ENCODE data around the gene ERICH6B.

ERICH6B gene

GRCh38 chr13:45598597-45598996 is 16.9 kb downstream of the ERICH6B start:
- DNase-seq, result no peak

- DNase-seq, result no peak
Measured at GRCh38 chr13:45596800-45597475, 18.6 kb downstream of the ERICH6B start.

GRCh38 chr13:45595965-45596364 is 19.6 kb downstream of the ERICH6B start:
- no peak for DNase-seq

DNA sequence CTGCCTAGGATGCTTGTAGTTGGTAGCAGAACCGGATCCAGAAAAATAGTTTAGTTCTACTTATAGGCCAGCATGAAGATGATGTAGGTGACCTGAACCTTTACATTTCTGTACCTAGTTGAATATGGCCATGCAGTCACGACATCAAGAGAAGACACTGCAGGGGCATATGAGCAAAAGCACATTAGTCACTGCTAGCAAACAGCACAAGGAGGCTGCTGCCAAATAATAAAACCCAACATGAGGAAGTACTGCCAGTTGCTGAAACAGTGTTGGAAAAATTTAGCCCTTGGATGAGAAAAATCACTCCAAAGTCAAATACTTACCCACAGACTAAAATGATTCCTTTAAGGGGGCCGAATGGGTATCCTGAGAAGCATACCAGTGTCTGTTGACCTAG is 20.8 kb downstream of the ERICH6B start:
- no peak for DNase-seq

GRCh38 chr13:45594227-45594626 is 21.3 kb downstream of the ERICH6B start:
- no peak for DNase-seq

- DNase-seq, result no peak
Measured at GRCh38 chr13:45592758-45593157, 22.8 kb downstream of the ERICH6B start.

DNA sequence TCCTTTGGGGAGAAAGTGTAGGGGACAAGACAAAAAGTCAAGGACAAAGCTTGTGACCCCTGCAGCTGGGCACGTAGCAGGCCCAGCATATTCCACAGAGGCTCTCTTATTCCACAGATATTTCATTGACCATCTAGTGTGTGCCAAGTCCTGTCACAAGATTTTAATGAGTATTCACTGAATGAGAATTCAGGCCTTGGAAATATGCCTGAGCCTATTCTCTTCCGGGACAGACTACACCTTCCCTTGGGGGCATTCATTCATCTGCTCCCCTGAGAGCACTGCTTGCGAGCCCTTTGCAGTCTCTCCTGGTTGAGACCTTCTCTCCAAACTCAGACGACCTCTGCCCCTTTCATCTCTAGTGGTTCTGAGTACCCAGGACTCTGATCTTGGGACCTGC is 25.5 kb downstream of the ERICH6B start:
- no peak for DNase-seq

DNA sequence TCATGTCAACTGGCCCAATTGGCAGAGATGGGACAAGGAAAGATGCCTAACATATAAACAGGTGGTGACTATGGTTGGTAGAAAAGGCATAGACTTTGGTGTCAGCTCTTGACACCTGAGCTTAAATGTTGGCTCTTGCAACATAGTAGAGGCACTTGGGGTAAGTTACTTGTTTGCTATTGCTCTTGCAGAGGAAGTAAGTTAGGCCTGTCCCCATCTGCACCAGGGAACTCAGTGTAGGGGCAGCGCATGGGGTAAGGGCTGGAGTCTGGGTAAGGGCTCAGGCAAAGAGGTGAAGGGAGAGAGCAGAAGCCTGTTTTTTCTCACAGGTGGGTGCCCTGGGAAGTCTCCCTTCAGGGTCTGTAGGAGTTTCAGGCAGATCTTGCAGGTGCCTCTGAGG is 27.6 kb downstream of the ERICH6B start:
- no peak for DNase-seq

GRCh38 chr13:45584816-45585215 is 30.7 kb downstream of the ERICH6B start:
- no peak for DNase-seq

DNA sequence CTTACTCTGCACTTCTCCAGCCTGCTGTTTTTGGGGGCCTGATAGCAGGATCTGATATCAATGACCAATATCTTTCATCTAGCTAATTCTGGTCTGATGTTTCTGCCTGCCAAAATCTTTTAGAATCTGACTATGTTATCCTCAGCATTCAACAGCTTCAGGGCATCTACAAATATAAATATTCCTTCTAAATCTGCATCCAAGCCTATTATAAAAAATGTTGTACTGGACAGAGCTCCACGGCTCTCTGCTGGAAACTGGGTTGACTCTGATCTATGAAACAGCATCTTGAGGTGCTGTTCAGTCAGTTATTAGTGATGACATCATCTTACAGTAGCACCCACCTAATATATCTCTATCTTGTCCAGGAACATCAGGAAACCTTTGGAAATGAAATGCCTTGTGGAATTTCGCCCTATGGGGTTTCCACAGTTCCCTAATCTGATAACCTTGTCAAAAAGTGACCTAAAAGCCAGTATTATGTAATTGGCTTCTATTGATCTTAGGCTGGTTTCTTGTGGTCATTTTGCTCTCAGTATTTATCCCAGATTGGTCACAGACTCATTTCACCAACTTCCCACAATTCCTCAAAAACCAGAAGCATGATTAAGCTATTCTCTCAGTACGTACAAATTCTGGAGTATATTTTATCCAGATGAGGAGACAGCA is 33.0 kb downstream of the ERICH6B start:
- no peak for DNase-seq

- DNase-seq, result no peak
Measured at GRCh38 chr13:45576466-45576865, 39.1 kb downstream of the ERICH6B start.

DNA sequence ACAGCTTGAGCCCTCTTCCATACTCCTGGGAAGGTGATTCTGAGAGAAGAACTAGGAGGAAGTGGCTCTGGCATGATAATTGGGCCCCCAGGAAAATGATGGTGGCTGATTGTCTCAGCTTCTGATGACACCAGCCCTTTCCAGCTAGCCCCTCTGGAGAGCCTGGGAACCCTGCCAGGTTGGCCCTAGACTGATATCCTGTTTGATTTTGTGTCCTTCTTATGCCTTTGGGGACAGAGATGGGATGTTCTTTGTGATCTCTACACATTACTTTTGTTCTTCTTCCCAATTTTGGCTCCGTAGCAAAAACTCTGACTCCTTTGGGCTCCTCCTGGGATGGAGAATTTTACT is 39.7 kb downstream of the ERICH6B start:
- DNase-seq, result no peak

DNA sequence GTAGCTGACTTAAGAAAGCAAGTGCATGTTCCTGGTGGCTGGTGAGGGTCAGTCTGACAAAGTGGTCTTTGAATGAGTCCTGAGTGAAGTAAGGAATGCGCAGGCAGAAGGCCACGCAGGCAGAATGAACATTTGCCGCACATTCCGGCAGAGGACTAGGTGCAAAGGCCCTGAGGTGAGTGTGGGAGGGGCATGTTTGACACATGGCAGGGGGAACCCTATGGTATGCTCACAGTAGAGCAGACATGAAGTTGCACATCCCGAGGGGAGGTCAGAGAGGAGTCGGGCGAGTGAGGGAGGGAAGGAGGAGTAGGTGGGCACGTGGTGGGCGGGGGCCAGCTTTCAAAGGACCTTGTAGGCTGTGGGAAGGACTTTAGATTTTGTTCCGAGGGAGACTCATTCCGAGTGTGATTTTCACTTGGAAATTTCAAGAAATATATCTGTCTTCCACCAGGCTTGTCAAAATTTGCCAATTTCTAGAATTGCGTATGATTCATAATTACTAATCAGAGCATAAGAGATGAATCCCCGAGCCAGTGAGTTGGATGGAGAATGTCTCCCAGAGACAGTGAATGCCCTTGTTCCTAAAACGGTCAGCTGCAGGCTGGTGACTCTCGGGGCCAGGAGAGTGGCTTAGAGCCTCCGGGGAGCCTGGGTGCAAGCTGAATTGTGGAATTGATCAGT is 40.3 kb downstream of the ERICH6B start:
- DNase-seq, result no peak

GRCh38 chr13:45565331-45565730 is 50.2 kb downstream of the ERICH6B start:
- no peak for DNase-seq

DNA sequence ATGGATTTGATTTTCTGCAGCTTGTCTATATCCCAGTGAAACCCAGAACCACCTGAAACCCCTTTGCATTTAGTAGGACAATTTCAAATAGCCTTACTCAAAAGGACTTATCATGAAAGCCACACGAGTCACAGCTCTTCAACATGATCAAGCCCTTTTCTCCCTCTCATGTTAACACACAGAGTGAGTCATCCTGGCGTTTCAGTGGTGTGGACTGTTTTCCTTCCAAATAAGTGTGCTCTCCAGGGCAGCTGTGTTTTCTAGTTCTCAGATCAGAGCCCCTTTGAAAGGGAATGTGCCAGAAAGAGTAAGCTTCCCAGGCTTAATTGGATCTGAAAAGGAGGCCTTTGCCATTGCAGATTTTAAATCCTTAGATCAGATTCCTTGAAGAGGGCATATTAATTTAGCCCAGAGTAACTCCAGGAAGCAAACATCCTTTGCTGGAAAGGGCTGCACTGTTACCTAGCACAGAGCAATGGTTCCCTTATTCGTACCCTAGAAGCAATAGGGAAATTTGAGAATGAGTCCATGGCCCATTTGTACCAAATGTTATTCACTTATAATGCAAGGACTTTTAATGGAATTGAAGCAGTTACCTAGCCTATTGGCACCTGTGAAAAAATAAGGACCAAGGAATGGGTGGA is 51.3 kb downstream of the ERICH6B start:
- DNase-seq, result no peak

- no peak for DNase-seq
Measured at GRCh38 chr13:45554604-45555109, 60.9 kb downstream of the ERICH6B start.

DNA sequence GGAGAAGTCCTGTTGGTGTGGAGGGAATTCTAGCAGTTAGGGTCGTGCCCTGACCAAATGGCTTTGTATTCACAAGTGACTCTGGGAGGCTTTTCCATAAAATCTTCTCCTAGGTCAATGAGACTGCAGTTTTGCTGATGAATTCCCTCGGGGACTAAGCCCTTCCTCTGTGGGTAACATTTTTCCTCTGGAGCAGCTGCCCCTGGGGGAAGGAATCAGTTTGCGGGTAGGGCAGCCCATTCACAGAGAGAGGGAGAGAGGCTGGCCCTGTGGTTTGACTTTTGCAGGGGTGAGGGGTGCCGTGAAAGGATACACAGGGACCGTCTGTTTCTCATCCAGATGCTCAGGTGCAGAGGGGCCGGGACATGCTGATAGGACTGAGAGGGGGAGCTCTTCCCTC is 67.3 kb downstream of the ERICH6B start:
- DNase-seq, result no peak

- no peak for DNase-seq
Measured at GRCh38 chr13:45546410-45546765, 69.2 kb downstream of the ERICH6B start.

DNA sequence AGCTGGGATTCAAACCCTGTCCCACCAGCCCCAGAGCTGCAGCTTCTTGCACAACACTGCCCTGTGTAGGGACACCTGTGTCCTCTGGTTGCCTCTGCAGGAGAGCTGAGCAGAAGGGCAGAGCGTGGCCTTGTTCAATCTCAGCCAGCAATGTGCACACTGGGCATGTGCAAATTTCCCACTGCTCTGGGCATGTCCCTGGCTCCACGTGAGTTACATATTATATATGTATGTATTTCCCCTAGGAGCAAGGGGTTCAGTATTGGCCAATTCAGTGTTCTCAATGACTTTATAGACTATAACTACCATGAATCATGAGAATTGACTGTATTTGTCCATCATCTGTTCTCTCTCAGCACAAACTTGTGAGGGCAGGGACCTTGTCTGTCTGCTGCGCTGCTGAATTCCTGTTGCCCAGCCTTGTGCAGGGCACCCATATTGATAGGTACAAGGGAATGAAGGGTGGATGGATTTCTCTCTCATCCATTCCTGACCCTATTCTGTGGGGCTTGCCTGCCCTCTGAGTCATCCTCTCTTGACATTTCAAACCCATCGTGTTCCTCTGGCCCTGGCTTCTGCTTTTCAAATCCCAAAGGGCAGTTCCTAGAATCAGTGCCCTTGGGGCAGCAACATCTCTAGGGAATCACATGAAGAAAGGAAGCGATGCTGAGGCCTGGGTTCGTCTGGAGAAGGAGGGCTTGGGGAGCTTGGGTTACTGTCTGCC is 69.7 kb downstream of the ERICH6B start:
- DNase-seq, result no peak

- DNase-seq, result no peak
Measured at GRCh38 chr13:45544520-45544919, 71.0 kb downstream of the ERICH6B start.

- no peak for DNase-seq
Measured at GRCh38 chr13:45542878-45543277, 72.7 kb downstream of the ERICH6B start.

DNA sequence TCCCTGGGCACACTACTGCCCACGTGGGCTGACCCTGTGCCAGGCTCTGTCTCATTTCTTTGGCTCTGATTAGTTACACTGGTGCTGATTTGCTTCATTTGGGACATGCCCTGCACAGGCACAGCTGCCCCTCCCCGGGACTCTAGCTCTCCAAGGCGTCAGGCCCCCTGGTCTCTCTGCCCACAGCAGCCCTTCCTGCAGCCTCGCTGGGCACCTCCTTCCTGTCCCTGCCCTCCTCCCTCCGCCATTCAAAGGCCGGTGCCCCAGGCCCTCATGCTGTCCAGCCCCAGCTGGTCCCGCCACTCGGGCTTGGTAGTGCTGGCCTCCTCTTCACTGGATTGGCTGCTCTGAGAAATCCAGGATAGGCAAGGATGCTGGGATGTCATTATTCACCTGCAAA is 73.1 kb downstream of the ERICH6B start:
- DNase-seq, result no peak

DNA sequence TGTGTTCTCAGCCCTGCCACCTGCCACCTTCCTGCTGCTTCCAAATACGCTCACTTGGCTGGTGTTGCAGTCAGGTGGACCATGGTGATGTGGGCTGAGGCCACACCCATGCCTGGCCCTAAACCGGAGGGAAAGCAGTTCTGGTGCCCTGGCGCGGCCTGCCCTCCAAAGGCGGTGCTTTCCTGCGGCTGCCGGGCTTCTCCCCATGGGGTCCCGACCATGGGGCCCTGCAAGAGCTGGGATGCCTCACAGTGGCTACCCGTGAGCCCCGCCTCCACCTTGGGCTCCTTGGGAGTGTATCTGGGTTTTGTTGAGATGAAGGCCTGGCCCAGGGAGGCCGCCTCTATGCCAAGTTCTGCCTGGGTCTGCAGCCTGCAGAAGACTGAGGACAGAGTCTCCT is 73.7 kb downstream of the ERICH6B start:
- DNase-seq, result no peak
